ENCODE measurements around the gene RGL4.

Gene RGL4

DNA sequence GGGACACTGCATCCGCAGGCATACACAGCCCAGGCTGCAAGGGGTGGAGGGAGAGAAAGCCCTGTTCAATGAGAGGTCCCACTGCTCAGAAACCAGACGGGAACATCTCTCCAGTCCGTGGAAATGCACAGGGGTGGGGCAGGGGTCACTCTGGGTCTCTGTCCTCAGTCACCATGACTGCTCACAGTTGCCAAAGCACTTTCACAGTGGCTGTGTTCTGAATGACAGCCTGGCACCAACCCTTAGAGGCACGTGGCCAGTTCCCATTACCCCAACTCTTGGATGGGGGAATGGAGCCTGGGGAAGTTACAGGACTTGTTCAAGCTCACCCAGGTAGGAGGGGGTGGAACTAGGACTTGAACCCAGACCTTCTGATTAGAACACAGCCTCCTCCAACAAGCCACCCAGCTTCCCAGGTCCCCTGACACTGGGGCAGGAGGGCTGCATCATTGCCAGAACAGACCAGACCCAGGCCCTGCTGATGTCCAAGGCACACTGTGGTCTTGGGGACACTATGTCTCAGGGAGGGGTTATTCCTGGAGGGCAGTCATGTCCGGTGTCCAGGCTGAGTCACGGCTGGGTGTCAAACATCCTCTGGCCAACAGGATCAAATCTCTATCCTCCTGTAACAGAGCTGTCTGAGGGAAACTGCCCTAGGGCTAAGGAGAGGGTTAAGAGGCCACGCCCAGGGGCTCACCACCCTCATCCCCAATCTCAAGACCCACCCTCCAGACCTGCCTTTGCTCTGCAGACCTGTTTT, 51.9 kb downstream of the RGL4 start:
- no peak for DNase-seq

DNA sequence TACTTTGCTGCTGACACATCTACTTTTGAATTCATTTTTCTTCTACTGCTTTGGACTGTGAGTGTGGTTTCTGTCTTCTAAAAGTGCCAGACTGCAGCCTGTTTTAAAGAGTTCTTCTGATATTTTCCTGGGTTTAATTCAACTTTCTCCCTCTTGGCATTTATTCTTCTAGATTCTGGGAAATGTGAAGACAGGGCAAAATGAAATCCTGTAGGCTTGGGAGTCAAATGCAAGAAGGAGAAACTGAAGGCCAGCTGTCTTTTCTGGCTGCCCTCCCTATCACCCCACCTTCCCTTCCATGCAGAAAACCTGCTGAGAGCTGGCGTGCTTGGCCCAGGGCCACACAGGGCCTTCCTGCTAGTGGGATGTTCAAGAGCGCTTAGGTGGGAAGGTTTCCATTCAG, 52.5 kb downstream of the RGL4 start:
- no peak for DNase-seq

DNA sequence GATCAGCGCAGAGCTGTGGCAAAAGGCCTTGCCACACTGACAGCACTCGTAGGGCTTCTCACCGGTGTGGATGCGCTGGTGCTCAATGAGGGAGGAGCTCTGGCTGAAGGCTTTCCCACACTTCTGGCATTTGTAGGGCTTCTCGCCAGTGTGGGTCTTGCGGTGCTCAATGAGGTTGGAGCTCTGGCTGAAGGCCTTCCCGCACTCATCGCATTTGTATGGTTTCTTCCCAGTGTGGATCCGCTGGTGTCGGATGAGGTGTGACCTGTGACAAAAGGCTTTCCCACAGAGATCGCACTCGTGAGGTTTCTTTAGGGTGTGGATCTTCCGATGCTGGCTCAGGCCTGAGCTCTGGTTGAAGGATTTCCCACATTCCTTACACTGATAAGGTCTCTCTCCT, 53.2 kb downstream of the RGL4 start:
- DNase-seq: no peak

- no peak for DNase-seq
These were observed 53.7 kb downstream of the RGL4 start for GRCh38 chr22:23744485-23744884.

GRCh38 chr22:23745791-23746190, 55.0 kb downstream of the RGL4 start:
- no peak for DNase-seq
